ENCODE data around the gene TULP4.
"Not testable (repeated sequence)": the region's sequence is repeated elsewhere in the genome, so short reads cannot be mapped to it uniquely, and the experiment has no call there.

The TULP4 gene

GRCh38 chr6:158431560-158431959 is 119.3 kb downstream of the TULP4 start:
- DNase-seq = no peak

DNA sequence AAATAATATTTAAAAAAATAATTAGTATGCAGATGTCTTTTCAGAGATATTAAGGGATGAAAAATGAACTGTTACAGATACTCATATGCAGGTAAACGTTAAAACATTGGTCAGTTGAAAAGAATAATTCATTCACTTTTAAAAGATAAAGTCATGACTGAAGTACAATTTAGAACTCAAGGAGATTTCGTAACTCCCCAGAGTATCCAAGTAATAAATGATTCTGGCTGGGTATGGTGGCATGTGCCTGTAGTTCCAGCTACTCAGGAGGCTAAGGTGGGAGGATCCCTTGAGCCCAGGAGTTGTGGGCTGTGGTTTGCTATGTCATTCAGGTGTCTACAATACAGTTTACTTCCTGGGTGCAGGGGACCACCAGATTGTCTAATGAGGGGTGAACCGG is 125.3 kb downstream of the TULP4 start:
- no peak for DNase-seq

DNA sequence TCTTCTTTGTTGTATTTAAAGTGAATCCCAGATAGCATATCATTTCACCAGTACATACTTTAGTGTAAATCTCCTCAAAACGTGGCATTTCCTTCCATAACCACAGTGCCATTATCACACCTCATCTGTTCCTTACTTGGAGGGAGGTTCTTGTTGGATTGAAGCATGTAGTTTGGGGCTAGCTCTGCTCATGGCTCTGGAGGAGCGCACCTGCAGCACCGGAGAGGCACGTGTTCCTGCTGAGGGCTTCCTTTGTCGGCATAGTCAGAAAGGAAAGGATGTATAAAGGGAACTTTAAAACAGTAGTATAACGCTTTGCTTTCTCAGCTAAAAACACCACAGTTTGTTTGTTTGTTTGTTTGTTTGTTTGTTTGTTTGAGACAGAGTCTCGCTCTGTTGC is 126.0 kb downstream of the TULP4 start:
- no peak for DNase-seq

GRCh38 chr6:158439255-158439654 is 127.0 kb downstream of the TULP4 start:
- no peak for DNase-seq

DNA sequence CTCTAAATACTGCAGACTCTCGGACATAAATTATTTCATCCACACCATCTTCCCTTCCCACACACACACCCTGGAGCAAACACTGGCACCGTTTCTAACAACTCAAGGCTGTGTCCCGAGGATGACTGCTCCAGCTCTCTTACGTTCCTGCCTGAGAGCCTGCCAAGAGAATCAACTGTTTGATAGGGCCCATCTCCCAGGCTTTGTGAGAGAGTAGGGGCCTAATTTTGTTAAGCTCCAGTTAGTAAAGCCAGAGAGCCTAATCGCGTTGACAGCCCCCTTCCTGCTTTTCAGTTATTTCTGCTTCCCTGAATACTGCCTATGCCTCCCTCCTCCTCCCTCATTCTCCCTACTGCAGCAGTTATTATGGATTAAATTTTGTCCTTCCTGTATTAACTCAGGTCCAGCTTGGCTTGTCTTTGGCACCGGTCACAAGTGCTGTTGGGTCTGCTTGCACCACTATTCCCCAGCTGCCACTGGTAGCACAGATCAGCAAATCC is 129.5 kb downstream of the TULP4 start:
- no peak for DNase-seq

DNA sequence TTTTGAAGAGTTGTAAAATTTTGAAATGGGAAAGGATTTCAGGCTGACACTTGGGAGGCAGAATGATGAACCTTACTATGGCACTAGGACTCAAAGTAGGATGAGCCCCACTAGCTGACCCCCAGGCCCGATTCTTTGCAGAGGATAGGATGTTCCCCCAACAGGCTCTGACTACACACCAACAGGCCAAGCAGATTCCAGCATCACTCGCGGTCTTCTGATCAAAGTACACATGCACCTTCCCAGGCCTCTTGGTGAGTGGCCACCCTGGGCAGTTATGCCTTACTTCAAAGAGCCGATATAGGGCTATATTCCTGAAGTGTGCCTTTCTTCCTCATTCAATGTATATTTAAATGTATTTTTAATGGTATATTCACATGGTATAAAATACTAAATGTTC is 130.0 kb downstream of the TULP4 start:
- DNase-seq = no peak

DNA sequence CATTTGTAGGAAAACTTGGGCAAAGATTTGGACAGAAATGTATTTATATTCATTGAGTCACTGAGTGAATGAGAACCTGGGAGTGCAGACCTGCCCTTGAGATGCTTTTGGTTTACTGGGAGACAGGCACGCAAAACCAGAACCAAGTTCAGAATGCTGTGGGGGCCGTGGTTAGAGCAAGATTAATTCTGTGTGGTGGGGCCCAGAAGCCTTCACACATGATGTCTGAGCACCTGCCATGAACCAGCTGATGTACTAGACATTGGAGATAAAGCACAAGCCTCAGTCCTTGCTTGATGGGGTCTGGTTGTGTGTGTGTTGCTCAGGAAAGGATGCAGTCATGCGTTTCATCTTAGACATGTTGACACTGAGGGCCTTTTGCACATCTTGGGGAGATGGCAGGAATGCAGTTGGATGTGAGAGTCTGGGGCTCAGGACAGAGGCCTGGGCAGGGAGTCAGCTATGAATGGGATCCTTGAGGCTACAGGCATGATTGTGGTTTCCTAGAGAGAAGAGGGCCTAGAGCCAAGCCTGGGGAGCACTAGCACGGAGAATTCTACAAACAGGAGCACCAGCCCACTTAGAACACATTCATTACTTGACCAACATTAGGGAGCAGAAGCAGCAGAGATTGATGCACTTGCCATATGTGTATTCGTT is 133.3 kb downstream of the TULP4 start:
- no peak for DNase-seq

GRCh38 chr6:158448856-158449255 is 136.6 kb downstream of the TULP4 start:
- DNase-seq = no peak

DNA sequence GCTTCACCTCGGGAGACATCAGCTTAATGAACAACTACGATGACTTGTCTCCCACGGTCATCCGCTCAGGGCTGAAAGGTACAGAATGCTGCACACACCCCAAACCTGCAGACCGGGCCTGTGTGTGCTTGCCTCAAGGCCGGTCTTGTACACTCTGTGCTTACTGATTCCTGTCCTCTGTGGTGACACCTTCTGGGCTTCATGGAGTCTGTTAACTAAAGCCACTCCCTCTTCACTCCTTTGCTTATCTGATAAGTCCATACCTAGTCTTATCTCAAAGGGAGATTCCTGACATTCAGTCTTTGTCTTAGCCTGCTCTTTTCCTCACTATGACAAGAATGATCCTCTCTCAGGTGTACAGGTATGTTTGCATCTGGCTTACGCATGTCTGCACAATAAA is 139.9 kb downstream of the TULP4 start:
- no peak for DNase-seq

GRCh38 chr6:158457131-158457530 is 144.9 kb downstream of the TULP4 start:
- DNase-seq = no peak

- no peak for DNase-seq
Measured at GRCh38 chr6:158457616-158458278, 145.5 kb downstream of the TULP4 start.

GRCh38 chr6:158459726-158460125 is 147.5 kb downstream of the TULP4 start:
- DNase-seq = no peak

- no peak for DNase-seq
Measured at GRCh38 chr6:158460602-158461169, 148.4 kb downstream of the TULP4 start.

- DNase-seq = no peak
Measured at GRCh38 chr6:158461954-158462353, 149.7 kb downstream of the TULP4 start.

GRCh38 chr6:158464483-158464882 is 152.2 kb downstream of the TULP4 start:
- no peak for DNase-seq

GRCh38 chr6:158465257-158465656 is 153.0 kb downstream of the TULP4 start:
- DNase-seq = no peak

DNA sequence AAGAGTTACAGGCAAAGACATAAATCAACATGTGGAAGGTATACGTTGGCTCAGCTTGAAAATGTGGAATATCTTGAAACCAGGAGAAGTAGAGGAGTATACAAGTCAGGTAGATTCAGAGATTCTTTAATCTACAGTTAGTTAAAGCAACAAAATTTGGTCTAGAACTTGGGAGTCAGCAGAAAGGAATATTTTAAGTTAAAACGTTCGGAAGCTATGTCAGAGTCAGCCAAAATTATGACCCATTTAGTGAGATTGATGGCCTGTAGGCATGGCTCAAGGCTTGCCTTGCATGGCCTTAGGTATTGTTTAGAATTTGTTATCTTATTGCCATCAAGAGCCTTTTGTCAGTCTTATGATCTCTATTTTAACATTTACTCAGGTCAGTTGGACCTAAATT is 153.5 kb downstream of the TULP4 start:
- no peak for DNase-seq

GRCh38 chr6:158467923-158468322 is 155.7 kb downstream of the TULP4 start:
- no peak for DNase-seq

DNA sequence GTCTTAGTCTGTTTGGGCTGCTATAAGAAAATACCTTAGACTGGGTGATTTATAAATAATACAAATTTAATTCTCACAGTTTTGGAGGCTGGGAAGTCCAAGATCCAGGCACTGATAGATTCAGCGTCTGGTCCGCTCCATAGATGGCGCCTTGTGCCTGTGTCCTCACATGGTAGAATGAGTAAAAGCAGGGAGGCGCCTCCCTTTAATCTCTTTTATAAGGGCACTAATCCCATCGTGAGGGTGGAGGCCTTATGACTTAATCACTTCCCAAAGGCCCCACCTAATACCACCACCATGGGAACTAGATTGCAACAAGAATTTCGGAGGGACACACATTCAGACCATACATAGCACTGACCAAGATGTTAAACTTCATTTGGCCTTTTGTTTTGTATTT is 156.4 kb downstream of the TULP4 start:
- DNase-seq = no peak

GRCh38 chr6:158470023-158470422 is 157.8 kb downstream of the TULP4 start:
- DNase-seq = not testable (repeated sequence)

DNA sequence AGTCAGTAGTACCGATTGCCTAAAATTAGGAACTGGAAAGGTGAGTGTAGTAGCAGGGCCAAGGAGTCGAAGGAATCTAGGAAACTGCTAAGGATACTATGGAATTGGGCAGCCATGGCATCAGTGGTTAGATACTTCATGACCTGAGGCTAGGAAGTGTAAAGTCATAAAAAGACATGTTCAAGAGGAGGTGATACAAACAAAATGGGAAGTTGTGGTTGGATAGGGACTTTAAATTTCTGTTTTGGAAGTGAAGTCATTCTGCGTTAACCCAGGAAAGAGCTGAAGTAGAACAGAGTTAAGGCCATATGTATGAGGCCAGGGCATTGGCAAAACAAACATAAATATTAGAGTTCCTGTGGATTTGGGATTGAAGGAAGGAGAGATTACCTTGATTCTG is 159.1 kb downstream of the TULP4 start:
- DNase-seq = no peak

- no peak for DNase-seq
Measured at GRCh38 chr6:158472447-158472846, 160.2 kb downstream of the TULP4 start.

DNA sequence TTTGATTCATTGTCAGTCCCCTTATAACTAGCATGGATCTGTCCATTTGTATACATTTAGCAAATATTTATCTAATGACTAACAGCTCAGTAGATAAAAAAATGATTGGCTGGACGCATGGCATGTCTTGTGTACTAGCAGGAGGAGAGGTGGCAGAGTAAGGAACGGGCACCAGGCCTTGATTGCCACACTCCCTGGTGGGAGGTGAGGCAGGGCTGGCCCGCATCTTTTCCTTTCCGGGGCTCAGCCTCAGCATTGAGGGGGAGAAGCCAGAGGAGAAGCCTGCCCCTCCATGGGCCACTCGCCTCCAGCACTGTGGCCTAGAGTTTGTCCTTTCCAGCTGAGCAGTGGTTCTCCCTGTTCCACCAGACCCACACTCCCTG is 162.7 kb downstream of the TULP4 start:
- DNase-seq = no peak

Data from central memory CD4-positive, alpha-beta T cell (primary cell).